Stimulated activated CD4-positive, alpha-beta T cell treated with anti-CD3 and anti-CD28 coated beads, Interleukin-2, amount 100 ng/mL, for 4 hours (primary cell): ENCODE results near the gene CELA2B.
"Not testable (repeated sequence)": the region's sequence is repeated elsewhere in the genome, so short reads cannot be mapped to it uniquely, and the experiment has no call there.

Source experiments
- DNase-seq: peaks from one replicate; pipeline ENCODE4 v3.0.0-alpha.2; 2020; ENCODE audit warnings: low read depth

CELA2B gene

GRCh38 chr1:15469361-15469760 is 6.5 kb upstream of the CELA2B start:
- DNase-seq: no peak

GRCh38 chr1:15469821-15470448 is 6.0 kb upstream of the CELA2B start:
- DNase-seq: not testable (repeated sequence)

GRCh38 chr1:15471067-15471466 is 4.8 kb upstream of the CELA2B start:
- not testable (repeated sequence) for DNase-seq

GRCh38 chr1:15471723-15472122 is 4.2 kb upstream of the CELA2B start:
- DNase-seq: not testable (repeated sequence)

GRCh38 chr1:15472587-15472986 is 3.3 kb upstream of the CELA2B start:
- no peak for DNase-seq

- DNase-seq: no peak
Measured at GRCh38 chr1:15476927-15477326, 1.0 kb downstream of the CELA2B start.

GRCh38 chr1:15477646-15478212 is 1.8 kb downstream of the CELA2B start:
- DNase-seq: no peak

GRCh38 chr1:15479654-15480347 is 3.9 kb downstream of the CELA2B start:
- no peak for DNase-seq

GRCh38 chr1:15482455-15482854 is 6.6 kb downstream of the CELA2B start:
- not testable (repeated sequence) for DNase-seq

- DNase-seq: not testable (repeated sequence)
Measured at GRCh38 chr1:15482983-15483543, 7.2 kb downstream of the CELA2B start.

- no peak for DNase-seq
Measured at GRCh38 chr1:15483971-15484370, 8.1 kb downstream of the CELA2B start.

- not testable (repeated sequence) for DNase-seq
Measured at GRCh38 chr1:15484443-15484842, 8.5 kb downstream of the CELA2B start.

GRCh38 chr1:15485636-15486035 is 9.7 kb downstream of the CELA2B start:
- DNase-seq: no peak

- not testable (repeated sequence) for DNase-seq
Measured at GRCh38 chr1:15486844-15487610, 11.1 kb downstream of the CELA2B start.

- DNase-seq: no peak
Measured at GRCh38 chr1:15488371-15488770, 12.5 kb downstream of the CELA2B start.

GRCh38 chr1:15489052-15489736 is 13.3 kb downstream of the CELA2B start:
- DNase-seq: no peak

- DNase-seq: not testable (repeated sequence)
Measured at GRCh38 chr1:15491010-15491409, 15.1 kb downstream of the CELA2B start.

GRCh38 chr1:15492596-15492995 is 16.7 kb downstream of the CELA2B start:
- no peak for DNase-seq

GRCh38 chr1:15493869-15494390 is 18.0 kb downstream of the CELA2B start:
- DNase-seq: no peak

- no peak for DNase-seq
Measured at GRCh38 chr1:15500184-15501178, 24.6 kb downstream of the CELA2B start.
